ENCODE data around the gene SLC17A7. TPM values are rescaled to one million over a fixed set of nuclear protein-coding genes. Genes with fewer than 3 reads are reported as not detected.

The SLC17A7 gene
- total RNA-seq, 2 experiments from 2014 or later = 0.23 TPM; not detected in 1

GRCh38 chr19:49453013-49453756, 11.9 kb upstream of the SLC17A7 start, which contains the start of gene ALDH16A1:
Gene ALDH16A1 (plus strand): TSS chr19:49453225. CDS start chr19:49453332, 107 bp downstream.
- H3K9me3 Mint-ChIP-seq = no peaks in the 10 kb centered on the region
- peak within 1 kb of the TSS; percentile 100 for H3K27ac Mint-ChIP-seq
- peaks cover 38% of the 10 kb centered on the region for H3K36me3 Mint-ChIP-seq (ENCODE audit: low read depth)
- POLR2A ChIA-PET = interaction anchor here (0.6 to 3.5 kb wide), 6 partner anchors 11 to 127 kb away, joined by 3 to 15 read pairs (median 8); partner anchors contain the start of gene NOSIP
- H3K4me3 Mint-ChIP-seq = peak within 1 kb of the TSS; percentile 93
- ATAC-seq (peak; percentile 90), DNase-seq (peak; percentile 99)
- intact Hi-C loops (cut with micrococcal nuclease) = no loop called here
- peaks cover 50% of the 10 kb centered on the region for H3K4me1 Mint-ChIP-seq (ENCODE audit: low read depth)
- H3K27me3 Mint-ChIP-seq = no peaks in the 10 kb centered on the region
- CTCF ChIA-PET = interaction anchor here (1.0 to 5.0 kb wide), 5 partner anchors 17 to 86 kb away, joined by 3 to 33 read pairs (median 12); partner anchors contain the start of gene FLT3LG
- no peak for TF ChIP-seq CTCF (IDR thresholded peaks at IDR 0.05)

GRCh38 chr19:49451430-49452181, 10.3 kb upstream of the SLC17A7 start, which contains the start of gene PIH1D1:
Gene PIH1D1 (minus strand): TSS chr19:49451814. CDS start chr19:49451574, 240 bp downstream.
- ChIA-PET CTCF (interaction anchor here (0.9 to 5.0 kb wide), 6 partner anchors 9 to 60 kb away, joined by 3 to 33 read pairs (median 10); partner anchors contain the start of gene FLT3LG), POLR2A (interaction anchor here (0.7 to 2.6 kb wide), 15 partner anchors 9 to 129 kb away, joined by 3 to 11 read pairs (median 4); partner anchors contain the start of genes CD37, FLT3LG, NOSIP and RPL13A)
- intact Hi-C loops (cut with micrococcal nuclease) = no loop called here
- ATAC-seq (peak; percentile 70), DNase-seq (peak; percentile 99)
- no peak for TF ChIP-seq CTCF (IDR thresholded peaks at IDR 0.05)
- Mint-ChIP-seq H3K27ac (peak within 1 kb of the TSS; percentile 100), H3K4me1 (ENCODE audit: low read depth) (peaks cover 53% of the 10 kb centered on the region), H3K4me3 (peak within 1 kb of the TSS; percentile 93), H3K36me3 (ENCODE audit: low read depth) (peaks cover 40% of the 10 kb centered on the region), H3K9me3 (no peaks in the 10 kb centered on the region), H3K27me3 (no peaks in the 10 kb centered on the region)

- H3K9me3 Mint-ChIP-seq = no peaks in the 10 kb centered on the region
- TF ChIP-seq CTCF (IDR thresholded peaks at IDR 0.05) = no peak
- CTCF ChIA-PET = interaction anchor here (0.7 to 5.0 kb wide), 3 partner anchors 20 to 26 kb away, joined by 3 to 33 read pairs (median 22); partner anchors contain the start of gene FLT3LG
- peaks cover 47% of the 10 kb centered on the region for H3K4me1 Mint-ChIP-seq (ENCODE audit: low read depth)
- H3K36me3 Mint-ChIP-seq (ENCODE audit: low read depth) = peaks cover 35% of the 10 kb centered on the region
- peak overlapping the region; percentile 93 for H3K4me3 Mint-ChIP-seq
- POLR2A ChIA-PET = interaction anchor here (0.6 to 2.1 kb wide), 6 partner anchors 22 to 171 kb away, joined by 3 to 7 read pairs (median 3); no protein-coding TSS in a partner anchor
- H3K27me3 Mint-ChIP-seq = no peaks in the 10 kb centered on the region
- intact Hi-C loops (cut with micrococcal nuclease) = no loop called here
- ATAC-seq (no peak), DNase-seq (no peak)
- peak overlapping the region; percentile 100 for H3K27ac Mint-ChIP-seq
Measured at GRCh38 chr19:49450405-49450804, 9.1 kb upstream of the SLC17A7 start.

- Mint-ChIP-seq H3K27ac (peak overlapping the region; percentile 37), H3K4me1 (ENCODE audit: low read depth) (peaks cover 51% of the 10 kb centered on the region), H3K27me3 (no peaks in the 10 kb centered on the region), H3K36me3 (ENCODE audit: low read depth) (peaks cover 35% of the 10 kb centered on the region), H3K9me3 (no peaks in the 10 kb centered on the region), H3K4me3 (no peak overlapping the region)
- DNase-seq = no peak
- no peak for ATAC-seq
- TF ChIP-seq CTCF (IDR thresholded peaks at IDR 0.05) = no peak
- ChIA-PET POLR2A (interaction anchor here (1.3 kb wide), 1 partner anchor 39 kb away, joined by 4 read pairs; the partner anchor contains the start of gene RPL13A), CTCF (interaction anchor here (1.0 to 4.9 kb wide), 2 partner anchors 12 to 23 kb away, joined by 3 to 27 read pairs; partner anchors contain the start of gene FLT3LG)
- intact Hi-C loops (cut with micrococcal nuclease) = loop anchor here (10.0 kb wide), 1 partner anchor 184 kb away; no protein-coding TSS in a partner anchor
Measured at GRCh38 chr19:49448432-49448786, 7.1 kb upstream of the SLC17A7 start.
